ENCODE measurements around the gene PYM1. TPM values are rescaled to one million over a fixed set of nuclear protein-coding genes. Genes with fewer than 3 reads are reported as not detected.
"Not testable (repeated sequence)": the region's sequence is repeated elsewhere in the genome, so short reads cannot be mapped to it uniquely, and the experiment has no call there.

Gene PYM1
- total RNA-seq, 2 donors from 2014 or later, result 17.6 to 20.6 TPM

- no peak for TF ChIP-seq CTCF (IDR thresholded peaks at IDR 0.05)
- Histone ChIP-seq H3K4me3 (no peak overlapping the region), H3K9me3 (peaks cover 0 to 6% of the 10 kb centered on the region in 2 donors), H3K4me1 (no peaks in the 10 kb centered on the region), H3K36me3 (no peaks in the 10 kb centered on the region), H3K27me3 (no peaks in the 10 kb centered on the region), H3K27ac (no peak overlapping the region)
- no peak for DNase-seq (ENCODE audit: low spot score)
Measured at GRCh38 chr12:55875704-55876467, 51.8 kb downstream of the PYM1 start.

GRCh38 chr12:55874443-55874842 lies 53.3 kb downstream of the PYM1 start:
- H3K4me3 ChIP-seq, result no peak overlapping the region
- no peak for TF ChIP-seq CTCF (IDR thresholded peaks at IDR 0.05)
- no peaks in the 10 kb centered on the region for H3K36me3 ChIP-seq
- H3K4me1 ChIP-seq, result no peaks in the 10 kb centered on the region
- H3K27ac ChIP-seq, result no peak overlapping the region
- no peak for DNase-seq (ENCODE audit: low spot score)
- H3K27me3 ChIP-seq, result no peaks in the 10 kb centered on the region
- H3K9me3 ChIP-seq, result peaks cover 0 to 6% of the 10 kb centered on the region in 2 donors

DNA sequence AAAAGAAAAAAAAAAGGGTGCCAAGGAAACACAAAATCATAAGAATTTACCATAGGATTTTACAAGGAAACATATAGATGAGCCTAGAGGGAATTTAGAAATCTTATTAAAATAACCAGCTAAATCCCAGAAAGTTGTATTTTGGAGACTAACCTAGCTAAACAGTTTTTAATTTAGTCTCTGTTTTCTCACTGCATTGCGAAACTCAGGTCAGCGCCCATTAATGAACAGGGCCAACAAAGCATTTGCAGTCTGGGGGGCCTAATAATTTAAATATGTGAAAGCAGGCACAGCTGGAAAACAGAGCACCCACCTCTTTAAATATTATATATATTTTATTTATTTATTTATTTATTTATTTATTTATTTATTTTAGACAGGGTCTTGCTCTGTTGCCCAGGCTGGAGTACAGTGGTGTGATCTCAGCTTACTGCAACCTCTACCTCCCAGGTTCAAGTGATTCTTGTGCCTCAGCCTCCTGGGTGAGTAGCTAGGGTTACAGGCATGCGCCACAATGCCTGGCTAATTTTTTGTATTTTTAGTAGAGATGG lies 61.2 kb downstream of the PYM1 start:
- H3K9me3 ChIP-seq, result peaks cover 0 to 14% of the 10 kb centered on the region in 2 donors
- H3K36me3 ChIP-seq; H3K4me1 ChIP-seq; H3K27me3 ChIP-seq; H3K27ac ChIP-seq; DNase-seq (ENCODE audit: low spot score); H3K4me3 ChIP-seq: not testable (repeated sequence)

GRCh38 chr12:55865327-55865726 lies 62.4 kb downstream of the PYM1 start:
- TF ChIP-seq CTCF (IDR thresholded peaks at IDR 0.05), result no peak
- H3K27me3 ChIP-seq, result no peaks in the 10 kb centered on the region
- peaks cover 0 to 14% of the 10 kb centered on the region in 2 donors for H3K9me3 ChIP-seq
- no peaks in the 10 kb centered on the region for H3K36me3 ChIP-seq
- no peak overlapping the region for H3K27ac ChIP-seq
- H3K4me1 ChIP-seq, result no peaks in the 10 kb centered on the region
- no peak overlapping the region for H3K4me3 ChIP-seq
- DNase-seq (ENCODE audit: low spot score), result no peak

DNA sequence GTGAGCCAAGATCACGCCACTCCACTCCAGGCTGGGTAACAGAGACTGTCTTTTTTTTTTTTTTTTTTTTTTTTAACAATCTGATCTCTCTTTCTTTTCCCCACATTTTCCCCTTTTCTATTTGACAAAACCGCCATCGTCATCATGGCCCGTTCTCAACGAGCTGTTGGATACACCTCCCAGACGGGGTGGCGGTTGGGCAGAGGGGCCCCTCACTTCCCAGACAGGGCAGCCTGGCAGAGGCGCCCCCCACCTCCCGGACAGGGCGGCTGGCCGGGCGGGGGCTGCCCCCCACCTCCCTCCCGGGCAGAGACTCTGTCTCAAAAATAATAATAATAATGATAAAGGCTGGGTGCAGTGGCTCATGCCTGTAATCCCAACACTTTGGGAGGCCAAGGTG lies 64.8 kb downstream of the PYM1 start:
- H3K9me3 ChIP-seq, result peaks cover 0 to 14% of the 10 kb centered on the region in 2 donors
- not testable (repeated sequence) for H3K36me3 ChIP-seq; H3K27ac ChIP-seq; DNase-seq (ENCODE audit: low spot score); H3K27me3 ChIP-seq; H3K4me3 ChIP-seq; H3K4me1 ChIP-seq

DNA sequence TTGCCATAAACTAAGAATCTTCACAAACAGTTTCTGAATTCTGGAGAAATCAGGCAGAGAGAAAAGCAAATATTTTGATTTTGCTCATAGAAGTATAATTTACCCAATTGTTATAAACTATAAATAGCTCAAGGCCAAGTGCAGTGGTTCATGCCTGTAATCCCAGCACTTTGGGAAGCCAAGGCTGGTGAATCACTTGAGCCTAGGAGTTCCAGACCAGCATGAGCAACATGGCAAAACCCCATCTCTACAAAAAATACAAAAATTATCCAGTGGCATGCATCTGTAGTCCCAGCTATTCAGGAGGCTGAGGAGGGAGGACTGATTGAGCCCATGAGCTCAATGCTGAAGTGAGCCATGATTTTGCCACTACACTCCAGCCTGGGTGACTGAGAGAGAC lies 65.4 kb downstream of the PYM1 start:
- no peak for DNase-seq (ENCODE audit: low spot score)
- no peaks in the 10 kb centered on the region for H3K27me3 ChIP-seq
- peaks cover 0 to 14% of the 10 kb centered on the region in 2 donors for H3K9me3 ChIP-seq
- no peak for TF ChIP-seq CTCF (IDR thresholded peaks at IDR 0.05)
- no peak overlapping the region for H3K27ac ChIP-seq
- H3K4me1 ChIP-seq, result no peaks in the 10 kb centered on the region
- H3K36me3 ChIP-seq, result no peaks in the 10 kb centered on the region
- no peak overlapping the region for H3K4me3 ChIP-seq

DNA sequence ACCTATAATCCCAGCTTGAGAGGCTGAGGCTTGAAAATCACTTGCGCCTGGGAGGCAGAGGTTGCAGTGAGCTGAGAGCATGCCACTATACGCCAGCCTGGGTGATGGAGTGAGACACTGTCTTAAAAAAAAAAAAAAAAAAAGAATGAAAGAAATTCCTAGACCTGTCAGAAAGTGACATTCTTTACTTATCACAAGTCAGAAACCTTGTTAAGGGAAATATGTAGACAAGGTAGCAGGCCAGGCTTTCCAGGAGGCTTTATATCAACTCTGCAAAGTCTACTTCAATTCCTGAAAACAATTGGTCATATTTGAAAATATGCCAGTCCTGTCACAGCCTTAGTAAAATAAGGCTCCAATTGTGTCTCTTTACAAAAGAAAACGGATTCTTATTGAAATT lies 65.8 kb downstream of the PYM1 start:
- H3K9me3 ChIP-seq, result peaks cover 0 to 14% of the 10 kb centered on the region in 2 donors
- no peak for DNase-seq (ENCODE audit: low spot score)
- no peak overlapping the region for H3K27ac ChIP-seq
- H3K4me3 ChIP-seq, result no peak overlapping the region
- H3K36me3 ChIP-seq, result no peaks in the 10 kb centered on the region
- no peak for TF ChIP-seq CTCF (IDR thresholded peaks at IDR 0.05)
- no peaks in the 10 kb centered on the region for H3K27me3 ChIP-seq
- H3K4me1 ChIP-seq, result no peaks in the 10 kb centered on the region

All from right atrium auricular region (tissue), 2 donors.